ENCODE data around the gene GNAT3.

GNAT3 gene

DNA sequence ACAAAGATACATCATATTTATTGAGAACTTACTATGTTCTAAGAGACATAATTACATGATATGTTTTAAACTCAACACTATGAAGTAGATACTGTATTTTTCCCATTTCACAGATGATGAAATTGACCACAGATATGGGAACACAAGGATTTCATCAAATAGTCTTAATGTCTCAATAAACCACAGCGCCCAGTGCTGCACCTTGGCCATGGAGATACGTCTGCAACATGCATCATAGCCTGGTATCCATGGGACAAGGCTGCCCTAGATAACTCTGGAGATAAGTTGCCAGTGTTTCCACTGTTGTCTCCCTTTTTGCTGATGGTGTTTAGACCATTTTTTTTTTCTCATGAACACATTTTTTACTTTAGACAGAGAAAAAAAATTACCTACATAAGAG lies 97.5 kb downstream of the GNAT3 start:
- no peak for DNase-seq

DNA sequence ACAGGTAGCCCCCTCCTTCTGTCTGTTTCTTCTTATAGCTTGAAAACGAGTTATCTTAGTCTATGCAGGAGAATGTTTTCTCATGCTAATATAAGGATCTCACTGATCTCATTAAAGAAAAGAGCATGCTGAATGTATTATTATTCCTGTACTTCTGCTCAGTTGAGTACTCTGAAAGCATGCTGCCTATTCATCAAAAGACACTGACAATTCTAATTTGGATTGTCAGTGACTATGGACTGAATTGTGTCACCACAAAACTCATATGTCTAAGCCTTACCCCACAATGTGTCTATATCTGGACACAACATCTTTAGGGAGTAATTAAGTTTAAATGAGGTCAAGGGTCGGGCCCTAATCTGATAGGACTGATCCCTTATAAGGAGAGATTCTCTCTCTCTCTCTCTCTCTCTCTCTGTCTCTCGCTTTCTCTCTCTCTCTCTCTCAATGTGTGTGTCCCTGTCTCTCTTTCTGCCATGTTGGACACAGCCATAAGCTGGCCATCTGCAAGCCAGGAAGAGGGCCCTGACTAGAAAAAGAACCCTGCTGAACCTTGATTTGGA lies 98.4 kb downstream of the GNAT3 start:
- DNase-seq: no peak

DNA sequence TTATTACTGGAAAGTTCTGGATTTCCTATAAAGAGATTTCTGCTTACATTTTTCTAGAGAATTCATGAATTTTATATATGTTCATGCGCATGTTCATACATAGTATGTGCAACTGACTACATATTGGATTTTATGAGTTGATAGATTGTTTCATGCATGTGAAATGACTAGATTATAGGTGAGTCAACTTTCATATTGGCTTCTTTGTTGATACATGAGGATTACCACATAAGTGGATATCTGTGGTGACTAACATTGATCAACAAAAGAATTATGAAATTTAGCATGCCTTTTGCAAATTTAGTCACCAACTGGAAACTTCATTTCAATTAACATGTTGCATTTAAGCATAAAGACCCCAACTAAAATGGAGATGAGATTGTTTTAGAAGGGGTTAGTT lies 99.0 kb downstream of the GNAT3 start:
- no peak for DNase-seq

DNA sequence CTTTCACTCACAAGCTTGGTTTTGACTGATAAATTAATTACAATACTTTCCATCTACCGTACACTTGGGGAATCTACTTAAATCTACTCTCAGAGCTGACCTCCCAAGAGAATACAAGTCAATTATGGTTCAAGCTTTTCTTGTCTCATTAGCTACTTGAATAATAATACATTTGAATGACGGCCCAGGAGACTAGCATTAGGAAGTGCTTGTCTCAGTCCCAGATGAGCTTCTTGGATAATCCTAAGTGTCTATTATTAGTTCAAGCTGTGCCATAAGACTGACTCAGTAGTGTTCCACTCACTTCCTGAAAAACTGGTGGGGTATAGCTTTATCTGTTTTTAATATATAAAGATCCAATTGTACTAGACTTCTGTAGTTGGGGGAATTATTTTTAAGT lies 100.2 kb downstream of the GNAT3 start:
- DNase-seq: no peak

- DNase-seq: no peak
Measured at GRCh38 chr7:80410081-80410480, 101.8 kb downstream of the GNAT3 start.
